HG03457 (cell line): ENCODE results near the gene ANAPC5.
A peak's percentile ranks its signal among the peaks of the same experiment; 100 is the strongest.
"Not testable (repeated sequence)": the region's sequence is repeated elsewhere in the genome, so short reads cannot be mapped to it uniquely, and the experiment has no call there.

ENCODE experiments used
- ATAC-seq: cut with Tn5 transposase; IDR thresholded peaks from one replicate; pipeline ENCODE4 v1.9.1; 2021; ENCODE audit warnings: moderate number of reproducible peaks; ENCODE audit not compliant: unreplicated experiment

ANAPC5 gene

GRCh38 chr12:121351820-121352681 lies at the start of gene ANAPC5:
TSS of gene ANAPC5 (minus strand) at chr12:121352411. CDS start at chr12:121352340, 71 bp downstream.
- ATAC-seq, result peak; percentile 96

GRCh38 chr12:121400332-121401139 lies 48.3 kb upstream of the ANAPC5 start:
- peak; percentile 31 for ATAC-seq

- ATAC-seq, result peak; percentile 84
These were observed 47.5 kb upstream of the ANAPC5 start, which contains the start of gene RNF34 for GRCh38 chr12:121399391-121400331. TSS of gene RNF34 (plus strand) at chr12:121400118. CDS start at chr12:121400213, 95 bp downstream.

- ATAC-seq, result no peak
These were observed 46.1 kb upstream of the ANAPC5 start for GRCh38 chr12:121398355-121398754.

GRCh38 chr12:121397521-121397920 lies 45.3 kb upstream of the ANAPC5 start:
- ATAC-seq, result no peak

- no peak for ATAC-seq
These were observed 40.1 kb upstream of the ANAPC5 start for GRCh38 chr12:121392325-121392716.

GRCh38 chr12:121391619-121392324 lies 39.6 kb upstream of the ANAPC5 start:
- ATAC-seq, result no peak

- ATAC-seq, result no peak
These were observed 38.6 kb upstream of the ANAPC5 start for GRCh38 chr12:121390856-121391255.

GRCh38 chr12:121388421-121388981 lies 36.3 kb upstream of the ANAPC5 start:
- ATAC-seq, result no peak

GRCh38 chr12:121384891-121385290 lies 32.7 kb upstream of the ANAPC5 start:
- ATAC-seq, result not testable (repeated sequence)

- ATAC-seq, result no peak
These were observed 31.4 kb upstream of the ANAPC5 start for GRCh38 chr12:121383601-121384021.

- no peak for ATAC-seq
These were observed 27.7 kb upstream of the ANAPC5 start for GRCh38 chr12:121379945-121380344.

- no peak for ATAC-seq
These were observed 26.5 kb upstream of the ANAPC5 start for GRCh38 chr12:121378736-121379135.

- ATAC-seq, result no peak
These were observed 24.8 kb upstream of the ANAPC5 start for GRCh38 chr12:121376754-121377697.

GRCh38 chr12:121374945-121375584 lies 22.9 kb upstream of the ANAPC5 start:
- ATAC-seq, result not testable (repeated sequence)

- not testable (repeated sequence) for ATAC-seq
These were observed 22.1 kb upstream of the ANAPC5 start for GRCh38 chr12:121374336-121374735.

GRCh38 chr12:121373755-121374154 lies 21.5 kb upstream of the ANAPC5 start:
- no peak for ATAC-seq

GRCh38 chr12:121371404-121371803 lies 19.2 kb upstream of the ANAPC5 start:
- ATAC-seq, result no peak
